Panc1 (cell line): ENCODE results near the gene FGD3. TPM values are rescaled to one million over a fixed set of nuclear protein-coding genes. Genes with fewer than 3 reads are reported as not detected.

Experiments used
- ATAC-seq: fragments of 200-7000 bp; cut with Tn5 transposase; 2 replicates; pipeline ENCODE4 v1.9.1; 2020; ENCODE audit warnings: mild to moderate bottlenecking, moderate library complexity
- BruUV-seq: library from RNA; stranded (reverse); fragments of 400-500 nt; replicated peaks from 2 replicates; lab custom pipeline; 2021; lab: Mats Ljungman, UMichigan
- CTCF ChIA-PET: fragments of 300-600 bp; sonication (Branson Sonifier 250); formaldehyde crosslinking; loops from one replicate; lab custom pipeline; 2022; ENCODE audit warnings: antibody characterized with exemption; lab: Charles Lee
- POLR2A ChIA-PET: fragments of 300-600 bp; sonication (Branson Sonifier 250); formaldehyde crosslinking; loops from one replicate; lab custom pipeline; 2022; ENCODE audit warnings: antibody characterized with exemption; lab: Charles Lee
- DNase-seq: peaks from one replicate; pipeline ENCODE4 v3.0.0-alpha.2; 2010; ENCODE audit warnings: low read depth, low spot score
- H3K27ac ChIP-seq: 2 replicates; pipeline ENCODE4 v1.5.1; 2011; ENCODE audit warnings: mild to moderate bottlenecking, low read length, inconsistent platforms
- H3K27me3 ChIP-seq: fragments of 200-500 bp; sonication (Bioruptor generic); 2 replicates; pipeline ENCODE4 v1.6.0; 2014; ENCODE audit warnings: low read length, inconsistent platforms; ENCODE audit not compliant: control insufficient read depth, insufficient read depth
- H3K36me3 ChIP-seq: fragments of 200-500 bp; sonication (Bioruptor generic); 2 replicates; pipeline ENCODE4 v1.5.1; 2014; ENCODE audit warnings: inconsistent platforms, mild to moderate bottlenecking, low read length, moderate library complexity; ENCODE audit not compliant: control insufficient read depth, insufficient read depth
- H3K4me1 ChIP-seq: 2 replicates; pipeline ENCODE4 v1.5.1; 2011; ENCODE audit warnings: inconsistent platforms, mild to moderate bottlenecking, low read length, moderate library complexity; ENCODE audit not compliant: control insufficient read depth, insufficient read depth
- H3K4me3 ChIP-seq, 2 experiments: 2 replicates each; pipeline ENCODE4 v1.5.1; 2011 to 2012; ENCODE audit warnings: low read depth in 2 of 2, low read length in 2 of 2, mild to moderate bottlenecking in 2 of 2, inconsistent platforms in 1 of 2, moderate library complexity in 1 of 2
- H3K9me3 ChIP-seq: fragments of 200-500 bp; sonication (Bioruptor generic); 2 replicates; pipeline ENCODE4 v1.5.1; 2014; ENCODE audit warnings: low read depth, mild to moderate bottlenecking, inconsistent platforms, low read length, moderate library complexity; ENCODE audit not compliant: control insufficient read depth, insufficient read depth
- POLR2AphosphoS5 ChIP-seq: IDR thresholded peaks from 2 replicates; pipeline ENCODE4 v1.6.1; 2012; ENCODE audit warnings: mild to moderate bottlenecking, low read depth, low read length, moderate library complexity
- REST ChIP-seq, 2 experiments: IDR thresholded peaks; 2 replicates each; pipeline ENCODE4 v1.6.1; 2011 to 2012; ENCODE audit warnings: low read depth in 2 of 2, control low read depth in 1 of 2, low read length in 1 of 2, mild to moderate bottlenecking in 1 of 2, moderate library complexity in 1 of 2; ENCODE audit not compliant: insufficient read depth in 1 of 2
- SIN3A ChIP-seq: IDR thresholded peaks from 2 replicates; pipeline ENCODE4 v1.6.1; 2012; ENCODE audit warnings: low read depth, mild to moderate bottlenecking, low read length, moderate library complexity, borderline replicate concordance; ENCODE audit not compliant: insufficient read depth
- TCF7L2 ChIP-seq: IDR thresholded peaks from 2 replicates; pipeline ENCODE4 v1.6.1; 2011; ENCODE audit warnings: mild to moderate bottlenecking, low read depth, low read length, inconsistent platforms
- in situ Hi-C: cut with HindIII; loops from 2 replicates; pipeline ENCODE4 v1.10.0; 2016; ENCODE audit warnings: low sequenced_read_pairs, low pct_unique_long_range_greater_than_20kb
- intact Hi-C: fragments of 100-400 bp; cut with micrococcal nuclease; formaldehyde crosslinking; loops from one replicate; pipeline ENCODE4 v1.10.0; 2022; ENCODE audit not compliant: unreplicated experiment
- total RNA-seq: library from RNA; stranded (reverse); gene quantifications from one replicate; pipeline ENCODE4 v1.2.1, GENCODE V29; 2021; ENCODE audit not compliant: unreplicated experiment
- TF ChIP-seq, protein P1 (sequence below): fragments of 450-650 bp; IDR thresholded peaks from 2 replicates; pipeline ENCODE4 v1.5.1; 2017; ENCODE audit warnings: mild to moderate bottlenecking

FGD3 gene
- total RNA-seq, 1 experiment from 2014 or later, result 0.80 TPM

GRCh38 chr9:93052791-93053540 is 105.6 kb downstream of the FGD3 start:
- POLR2A ChIA-PET, result no interaction called here
- CTCF ChIA-PET, result no interaction called here
- Histone ChIP-seq H3K36me3 (no peaks in the 10 kb centered on the region), H3K27ac (no peak overlapping the region), H3K4me1 (no peaks in the 10 kb centered on the region; the same call in 1 of the 2 replicates), H3K9me3 (no peaks in the 10 kb centered on the region), H3K4me3 (no peak overlapping the region), H3K27me3 (no peaks in the 10 kb centered on the region)
- intact Hi-C loops (no loop called here), in situ Hi-C loops (no loop called here)
- no peak for DNase-seq
- no peak for TF ChIP-seq REST (IDR thresholded peaks at IDR 0.05; ENCODE audit: insufficient read depth in 1 of 2, low read depth in 2 of 2, low read length in 1 of 2)
- TF ChIP-seq, protein P1, sequence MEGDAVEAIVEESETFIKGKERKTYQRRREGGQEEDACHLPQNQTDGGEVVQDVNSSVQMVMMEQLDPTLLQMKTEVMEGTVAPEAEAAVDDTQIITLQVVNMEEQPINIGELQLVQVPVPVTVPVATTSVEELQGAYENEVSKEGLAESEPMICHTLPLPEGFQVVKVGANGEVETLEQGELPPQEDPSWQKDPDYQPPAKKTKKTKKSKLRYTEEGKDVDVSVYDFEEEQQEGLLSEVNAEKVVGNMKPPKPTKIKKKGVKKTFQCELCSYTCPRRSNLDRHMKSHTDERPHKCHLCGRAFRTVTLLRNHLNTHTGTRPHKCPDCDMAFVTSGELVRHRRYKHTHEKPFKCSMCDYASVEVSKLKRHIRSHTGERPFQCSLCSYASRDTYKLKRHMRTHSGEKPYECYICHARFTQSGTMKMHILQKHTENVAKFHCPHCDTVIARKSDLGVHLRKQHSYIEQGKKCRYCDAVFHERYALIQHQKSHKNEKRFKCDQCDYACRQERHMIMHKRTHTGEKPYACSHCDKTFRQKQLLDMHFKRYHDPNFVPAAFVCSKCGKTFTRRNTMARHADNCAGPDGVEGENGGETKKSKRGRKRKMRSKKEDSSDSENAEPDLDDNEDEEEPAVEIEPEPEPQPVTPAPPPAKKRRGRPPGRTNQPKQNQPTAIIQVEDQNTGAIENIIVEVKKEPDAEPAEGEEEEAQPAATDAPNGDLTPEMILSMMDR, result no peak
- TF ChIP-seq POLR2AphosphoS5, result no peak
- no peak for TF ChIP-seq TCF7L2
- no peak for TF ChIP-seq SIN3A
- no TSS peak for BruUV-seq
- no peak for ATAC-seq

- ChIA-PET POLR2A (no interaction called here), CTCF (no interaction called here)
- intact Hi-C loops (no loop called here), in situ Hi-C loops (no loop called here)
- no peaks in the 10 kb centered on the region for H3K27me3 ChIP-seq
- no TSS peak for BruUV-seq
- ATAC-seq, result no peak
- H3K36me3 ChIP-seq, result no peaks in the 10 kb centered on the region
- H3K9me3 ChIP-seq, result no peaks in the 10 kb centered on the region
- no peak for DNase-seq
- TF ChIP-seq REST (IDR thresholded peaks at IDR 0.05; ENCODE audit: insufficient read depth in 1 of 2, low read depth in 2 of 2, low read length in 1 of 2), result no peak
- TF ChIP-seq, protein P1, result no peak
- TF ChIP-seq SIN3A, result no peak
- no peak for TF ChIP-seq POLR2AphosphoS5
- no peak for TF ChIP-seq TCF7L2
- H3K4me1 ChIP-seq, result no peaks in the 10 kb centered on the region; the same call in 1 of the 2 replicates
- H3K4me3 ChIP-seq, result no peak overlapping the region
- no peak overlapping the region for H3K27ac ChIP-seq
Measured at GRCh38 chr9:93053781-93054331, 106.5 kb downstream of the FGD3 start.
